NT2/D1 (cell line): Measurements from ENCODE around the gene ILRUN.
"Not testable (repeated sequence)": the region's sequence is repeated elsewhere in the genome, so short reads cannot be mapped to it uniquely, and the experiment has no call there.

Experiments
- DNase-seq: peaks from one replicate; pipeline ENCODE4 v3.0.0-alpha.2; 2011; ENCODE audit warnings: low read depth, low spot score
- H3K27me3 ChIP-seq: 2 replicates; pipeline ENCODE4 v1.6.0; 2011; ENCODE audit warnings: mild to moderate bottlenecking; ENCODE audit not compliant: insufficient read length, insufficient read depth
- H3K36me3 ChIP-seq: 2 replicates; pipeline ENCODE4 v1.6.1; 2011; ENCODE audit warnings: mild to moderate bottlenecking, low read length, mixed read lengths; ENCODE audit not compliant: insufficient read depth, insufficient read length
- H3K4me1 ChIP-seq: 2 replicates; pipeline ENCODE4 v1.5.1; 2011; ENCODE audit not compliant: insufficient read depth, insufficient read length
- H3K4me3 ChIP-seq: 2 replicates; pipeline ENCODE4 v1.5.1; 2011; ENCODE audit warnings: low read depth; ENCODE audit not compliant: insufficient read length
- H3K9ac ChIP-seq: 2 replicates; pipeline ENCODE4 v1.6.0; 2011; ENCODE audit warnings: low read depth; ENCODE audit not compliant: insufficient read length
- H3K9me3 ChIP-seq: 2 replicates; pipeline ENCODE4 v1.5.1; 2011; ENCODE audit warnings: mild to moderate bottlenecking, low read length; ENCODE audit not compliant: insufficient read depth
- SUZ12 ChIP-seq: IDR thresholded peaks from 2 replicates; pipeline ENCODE4 v1.6.1; 2011; ENCODE audit not compliant: insufficient read length, insufficient read depth; ENCODE audit errors: extremely low read depth
- YY1 ChIP-seq: IDR thresholded peaks from 2 replicates; pipeline ENCODE4 v1.6.1; 2011; ENCODE audit not compliant: insufficient read length, insufficient read depth
- ZNF274 ChIP-seq: IDR thresholded peaks from 2 replicates; pipeline ENCODE4 v1.6.1; 2011; ENCODE audit warnings: mild to moderate bottlenecking, low read depth, low read length

ILRUN gene

GRCh38 chr6:34696189-34696738 is 303 bp downstream of the ILRUN start:
- no peak for DNase-seq
- Histone ChIP-seq H3K9me3 (no peaks in the 10 kb centered on the region), H3K27me3 (no peaks in the 10 kb centered on the region), H3K4me1 (no peaks in the 10 kb centered on the region), H3K36me3 (peaks cover 7% of the 10 kb centered on the region), H3K9ac (peak overlapping the region; percentile 95), H3K4me3 (peak overlapping the region; percentile 87)
- TF ChIP-seq SUZ12: no peak
- TF ChIP-seq ZNF274: no peak
- TF ChIP-seq YY1: no peak

- TF ChIP-seq ZNF274 (no peak), YY1 (no peak), SUZ12 (no peak)
- Histone ChIP-seq H3K36me3 (peaks cover 7% of the 10 kb centered on the region), H3K9ac (peak overlapping the region; percentile 95), H3K4me1 (no peaks in the 10 kb centered on the region), H3K9me3 (no peaks in the 10 kb centered on the region), H3K27me3 (no peaks in the 10 kb centered on the region), H3K4me3 (peak overlapping the region; percentile 87)
- no peak for DNase-seq
Observed at GRCh38 chr6:34695729-34696188, 808 bp downstream of the ILRUN start.

- Histone ChIP-seq H3K36me3 (peaks cover 15% of the 10 kb centered on the region), H3K9ac (no peak overlapping the region), H3K9me3 (no peaks in the 10 kb centered on the region), H3K27me3 (no peaks in the 10 kb centered on the region), H3K4me3 (no peak overlapping the region), H3K4me1 (no peaks in the 10 kb centered on the region)
- DNase-seq: no peak
- TF ChIP-seq YY1: no peak
- TF ChIP-seq SUZ12: no peak
- TF ChIP-seq ZNF274: no peak
Observed at GRCh38 chr6:34692280-34692679, 4.3 kb downstream of the ILRUN start.

- no peak overlapping the region for H3K9ac ChIP-seq
- no peak for DNase-seq
- H3K27me3 ChIP-seq: no peaks in the 10 kb centered on the region
- H3K4me1 ChIP-seq: no peaks in the 10 kb centered on the region
- H3K4me3 ChIP-seq: no peak overlapping the region
- H3K36me3 ChIP-seq: peaks cover 15% of the 10 kb centered on the region
- no peaks in the 10 kb centered on the region for H3K9me3 ChIP-seq
- no peak for TF ChIP-seq YY1
- no peak for TF ChIP-seq SUZ12
- TF ChIP-seq ZNF274: no peak
Observed at GRCh38 chr6:34689742-34690141, 6.8 kb downstream of the ILRUN start.

GRCh38 chr6:34688956-34689355 is 7.6 kb downstream of the ILRUN start:
- H3K9ac ChIP-seq: no peak overlapping the region
- no peak for DNase-seq
- no peaks in the 10 kb centered on the region for H3K9me3 ChIP-seq
- no peak for TF ChIP-seq YY1
- TF ChIP-seq ZNF274: no peak
- TF ChIP-seq SUZ12: no peak
- H3K27me3 ChIP-seq: no peaks in the 10 kb centered on the region
- H3K36me3 ChIP-seq: peaks cover 15% of the 10 kb centered on the region
- H3K4me1 ChIP-seq: no peaks in the 10 kb centered on the region
- no peak overlapping the region for H3K4me3 ChIP-seq

- Histone ChIP-seq H3K27me3 (no peaks in the 10 kb centered on the region), H3K4me1 (no peaks in the 10 kb centered on the region), H3K9me3 (no peaks in the 10 kb centered on the region), H3K9ac (no peak overlapping the region), H3K4me3 (no peak overlapping the region), H3K36me3 (peaks cover 8% of the 10 kb centered on the region)
- no peak for DNase-seq
- no peak for TF ChIP-seq ZNF274
- no peak for TF ChIP-seq YY1
- TF ChIP-seq SUZ12: no peak
Observed at GRCh38 chr6:34684919-34685318, 11.6 kb downstream of the ILRUN start.

GRCh38 chr6:34684364-34684763 is 12.2 kb downstream of the ILRUN start:
- Histone ChIP-seq H3K36me3 (peaks cover 8% of the 10 kb centered on the region), H3K9me3 (no peaks in the 10 kb centered on the region), H3K4me1 (no peaks in the 10 kb centered on the region), H3K9ac (no peak overlapping the region), H3K27me3 (no peaks in the 10 kb centered on the region), H3K4me3 (no peak overlapping the region)
- no peak for DNase-seq
- TF ChIP-seq ZNF274: no peak
- TF ChIP-seq SUZ12: no peak
- TF ChIP-seq YY1: no peak

- no peak overlapping the region for H3K4me3 ChIP-seq
- H3K9ac ChIP-seq: no peak overlapping the region
- H3K9me3 ChIP-seq: no peaks in the 10 kb centered on the region
- H3K36me3 ChIP-seq: no peaks in the 10 kb centered on the region
- TF ChIP-seq ZNF274 (no peak), SUZ12 (no peak), YY1 (no peak)
- no peak for DNase-seq
- no peaks in the 10 kb centered on the region for H3K4me1 ChIP-seq
- H3K27me3 ChIP-seq: no peaks in the 10 kb centered on the region
Observed at GRCh38 chr6:34680802-34681515, 15.6 kb downstream of the ILRUN start.

GRCh38 chr6:34680313-34680712 is 16.3 kb downstream of the ILRUN start:
- not testable (repeated sequence) for H3K36me3 ChIP-seq, DNase-seq, H3K9ac ChIP-seq, H3K4me3 ChIP-seq, H3K27me3 ChIP-seq, H3K4me1 ChIP-seq, H3K9me3 ChIP-seq
